ENCODE results near the gene GNRHR.

DNA sequence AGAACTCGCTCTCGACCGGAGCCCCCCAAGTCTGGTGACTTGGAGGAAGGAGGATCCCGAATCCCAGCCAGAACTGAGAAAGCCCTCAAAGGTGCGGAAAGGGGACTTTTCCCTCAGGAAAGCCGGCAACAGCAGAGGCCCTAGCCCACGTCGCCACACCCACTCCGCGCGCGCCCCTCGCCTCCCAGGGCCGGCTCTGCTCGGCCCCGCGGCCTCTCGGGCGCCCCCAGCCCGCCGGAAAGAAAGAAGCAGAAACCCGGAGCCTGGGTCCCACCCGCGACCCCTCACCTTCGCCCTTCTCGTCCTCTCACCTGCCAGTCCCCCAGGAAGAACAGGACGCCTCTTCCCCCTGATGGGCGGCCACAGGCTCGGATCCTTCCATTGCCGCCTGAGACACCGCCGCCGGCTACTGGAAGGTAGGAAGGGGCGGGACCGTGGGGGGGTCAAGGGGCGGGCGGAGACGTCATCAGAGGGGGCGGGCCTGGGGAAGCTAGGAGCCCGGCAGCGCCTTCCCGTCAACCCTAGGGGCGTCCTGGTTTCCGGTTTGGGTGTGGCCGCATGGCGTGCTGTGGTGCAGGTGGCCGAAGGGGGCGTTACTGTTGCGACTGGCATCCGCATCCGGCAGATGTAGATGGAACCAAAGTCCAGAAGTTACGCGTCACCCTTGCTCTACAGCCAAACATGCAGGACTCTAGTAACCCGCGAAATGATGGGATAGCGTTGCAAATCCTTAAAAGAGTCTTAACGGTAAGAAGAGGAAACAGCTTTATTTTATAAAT, 53.3 kb downstream of the GNRHR start, which contains the start of gene UBA6:
- peak in 4 of 6 experiments; percentile 26 to 49 (median 36) for TF ChIP-seq CTCF (IDR thresholded peaks at IDR 0.05)
- TF ChIP-seq POLR2A (IDR thresholded peaks at IDR 0.05) = peak; percentile 35 to 85

Measured in Peyer's patch (tissue), 4 donors.